C4-2B (cell line): ENCODE results near the gene KIAA2012.

ENCODE experiments used
- H3K27ac ChIP-seq: fragments of 450-650 bp; 2 replicates; pipeline ENCODE4 v1.5.1; 2017
- CTCF ChIP-seq: fragments of 450-650 bp; conservative IDR thresholded peaks from 2 replicates; pipeline ENCODE4 v1.5.1; 2017; ENCODE audit warnings: mild to moderate bottlenecking
- ZFX ChIP-seq: fragments of 450-650 bp; IDR thresholded peaks from 2 replicates; pipeline ENCODE4 v1.6.1; 2017

The KIAA2012 gene

GRCh38 chr2:202152104-202152715 is 79.2 kb downstream of the KIAA2012 start:
- TF ChIP-seq ZFX (no peak), CTCF (no peak)

GRCh38 chr2:202154613-202155012 is 81.6 kb downstream of the KIAA2012 start:
- TF ChIP-seq CTCF (no peak), ZFX (no peak)
- H3K27ac ChIP-seq: no peak overlapping the region

More at GRCh38 chr2:202152104-202152715, 79.2 kb downstream of the KIAA2012 start:
- H3K27ac ChIP-seq: no peak overlapping the region

- TF ChIP-seq CTCF: no peak
- no peak for TF ChIP-seq ZFX
- no peak overlapping the region for H3K27ac ChIP-seq
These were observed 84.3 kb downstream of the KIAA2012 start for GRCh38 chr2:202157211-202157990.

- H3K27ac ChIP-seq: no peak overlapping the region
- TF ChIP-seq ZFX (no peak), CTCF (peak; percentile 31)
These were observed 85.7 kb downstream of the KIAA2012 start for GRCh38 chr2:202158796-202159195.

- TF ChIP-seq CTCF (no peak), ZFX (no peak)
- no peak overlapping the region for H3K27ac ChIP-seq
These were observed 88.2 kb downstream of the KIAA2012 start for GRCh38 chr2:202161151-202161835.

GRCh38 chr2:202164411-202164810 is 91.4 kb downstream of the KIAA2012 start:
- no peak overlapping the region for H3K27ac ChIP-seq
- TF ChIP-seq CTCF (no peak), ZFX (no peak)

GRCh38 chr2:202165208-202165607 is 92.2 kb downstream of the KIAA2012 start:
- no peak overlapping the region for H3K27ac ChIP-seq
- TF ChIP-seq CTCF (no peak), ZFX (no peak)
